Heart left ventricle (tissue), 13 donors: ENCODE measurements around the gene CELF5.
A peak's percentile ranks its signal among the peaks of the same experiment; 100 is the strongest.

Experiments used
- CTCF ChIP-seq, 12 donors: fragments of 200-600 bp; sonication (generic) in 4 of 12; IDR thresholded peaks; one replicate each; pipeline versions ENCODE4 v1.5.0 to v1.8.0; 2018 to 2022; ENCODE audit warnings: antibody characterized with exemption in 12 of 12, mild to moderate bottlenecking in 5 of 12
- POLR2A ChIP-seq, 2 donors: fragments of 450-650 bp; IDR thresholded peaks; one replicate each; pipeline ENCODE4 v1.6.1; 2017; ENCODE audit warnings: antibody characterized with exemption in 2 of 2, mild to moderate bottlenecking in 2 of 2, moderate library complexity in 2 of 2
- donor health status: ischemic (EF 13 %, LVEDD 7.1; RV severe dilation, severe dysfunction).
- donor health status: DM: no; HTN: yes; CAD: no.
- donor health status: DM: no; HTN: no; CAD: no.
- donor health status: ischemic (EF 25% LVEDD 6.9; RV normal size, moderate dysfunction).
- donor health status: ischemic (EF 25% LVEDD 5.7; RV mildly dilated, moderate dysfunction).
- donor health status: ischemic (EF 35%, LVEDD 5.7; RV mildly dilated, moderate dysfunction).
- donor health status: nonischemic (EF 11% LVEDD 7.7; RV severe dilation, severe dysfunction).
- donor health status: DM: yes; HTN: yes; CAD: no.
- donor health status: PGD.
- donor health status: ischemic (EF 29% LVEDD 5.4; RV normal size, mild dysfunction).
- donor health status: nonischemic (EF 23%, LVEDD 6.1; RV moderate dilation, normal function).

GRCh38 chr19:3275583-3276340 is 51.3 kb downstream of the CELF5 start:
- TF ChIP-seq POLR2A (IDR thresholded peaks at IDR 0.05) = no peak
- TF ChIP-seq CTCF (IDR thresholded peaks at IDR 0.05) = peak in 2 of 12 donors; percentile 15 to 38
